Erythroblast (primary cell): ENCODE data around the gene ANO10.

ENCODE experiments used
- GATA1 ChIP-seq: IDR thresholded peaks from 2 replicates; pipeline ENCODE4 v1.6.1; 2011; ENCODE audit warnings: low read depth, mild to moderate bottlenecking, control low read depth, low read length, moderate library complexity
- POLR2A ChIP-seq: IDR thresholded peaks from 2 replicates; pipeline ENCODE4 v1.6.1; 2011; ENCODE audit warnings: mild to moderate bottlenecking, low read length

DNA sequence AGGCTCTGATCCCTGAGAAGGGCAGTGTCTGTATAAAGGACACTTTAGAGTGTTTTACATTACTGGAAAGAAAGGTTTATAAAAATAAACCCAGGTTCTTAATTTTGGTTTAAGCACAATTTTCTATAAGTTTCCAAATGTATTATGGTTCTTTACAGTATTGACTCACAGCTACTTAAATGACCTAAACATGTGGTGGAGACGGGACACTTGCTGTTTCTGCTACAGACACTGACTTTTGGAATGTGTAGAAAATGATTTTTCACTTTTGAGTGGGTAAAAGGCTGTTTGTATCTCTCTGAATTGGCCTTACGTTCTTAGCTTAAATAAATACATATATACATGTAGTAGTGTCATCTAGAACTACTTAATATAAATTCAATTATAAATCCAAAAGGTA is 280.0 kb downstream of the ANO10 start:
- TF ChIP-seq POLR2A, result no peak
- TF ChIP-seq GATA1, result no peak
